Neural progenitor cell (in vitro differentiated cells): ENCODE data around the gene C2orf72.

Experiments
- EZH2 ChIP-seq: fragments of 200-600 bp; sonication (generic); IDR thresholded peaks from 2 replicates; pipeline ENCODE4 v1.6.1; 2017; ENCODE audit warnings: antibody characterized with exemption, mild to moderate bottlenecking, moderate library complexity
- EZH2phosphoT487 ChIP-seq: fragments of 200-600 bp; sonication (generic); IDR thresholded peaks from 2 replicates; pipeline ENCODE4 v1.6.1; 2017; ENCODE audit warnings: antibody characterized with exemption
- TF ChIP-seq, protein P1 (sequence below): fragments of 200-600 bp; sonication (generic); IDR thresholded peaks from 2 replicates; pipeline ENCODE4 v1.5.1; 2017; ENCODE audit warnings: antibody characterized with exemption, mild to moderate bottlenecking

- TF ChIP-seq EZH2 = no peak
- no peak for TF ChIP-seq EZH2phosphoT487
- TF ChIP-seq, protein P1, sequence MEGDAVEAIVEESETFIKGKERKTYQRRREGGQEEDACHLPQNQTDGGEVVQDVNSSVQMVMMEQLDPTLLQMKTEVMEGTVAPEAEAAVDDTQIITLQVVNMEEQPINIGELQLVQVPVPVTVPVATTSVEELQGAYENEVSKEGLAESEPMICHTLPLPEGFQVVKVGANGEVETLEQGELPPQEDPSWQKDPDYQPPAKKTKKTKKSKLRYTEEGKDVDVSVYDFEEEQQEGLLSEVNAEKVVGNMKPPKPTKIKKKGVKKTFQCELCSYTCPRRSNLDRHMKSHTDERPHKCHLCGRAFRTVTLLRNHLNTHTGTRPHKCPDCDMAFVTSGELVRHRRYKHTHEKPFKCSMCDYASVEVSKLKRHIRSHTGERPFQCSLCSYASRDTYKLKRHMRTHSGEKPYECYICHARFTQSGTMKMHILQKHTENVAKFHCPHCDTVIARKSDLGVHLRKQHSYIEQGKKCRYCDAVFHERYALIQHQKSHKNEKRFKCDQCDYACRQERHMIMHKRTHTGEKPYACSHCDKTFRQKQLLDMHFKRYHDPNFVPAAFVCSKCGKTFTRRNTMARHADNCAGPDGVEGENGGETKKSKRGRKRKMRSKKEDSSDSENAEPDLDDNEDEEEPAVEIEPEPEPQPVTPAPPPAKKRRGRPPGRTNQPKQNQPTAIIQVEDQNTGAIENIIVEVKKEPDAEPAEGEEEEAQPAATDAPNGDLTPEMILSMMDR = no peak
Measured at GRCh38 chr2:231058761-231059550, 21.6 kb downstream of the C2orf72 start.
